HEK293T (cell line): Measurements from ENCODE around the gene UVRAG.

Experiments used
- CTCF ChIA-PET: fragments of 350-600 bp; formaldehyde crosslinking; extraction: SDS; loops from one replicate; lab custom pipeline; 2021; ENCODE audit warnings: antibody characterized with exemption, inconsistent platforms; lab: Yijun Ruan, JAX
- POLR2A ChIA-PET: fragments of 350-600 bp; formaldehyde crosslinking; extraction: SDS; loops from one replicate; lab custom pipeline; 2020; ENCODE audit warnings: antibody characterized with exemption, inconsistent platforms; lab: Yijun Ruan, JAX
- DNase-seq: peaks from one replicate; pipeline ENCODE4 v3.0.0; 2012; ENCODE audit warnings: mixed read lengths; ENCODE audit errors: extremely low spot score
- ARNT ChIP-seq: fragments of 450-650 bp; IDR thresholded peaks from 2 replicates; pipeline ENCODE4 v1.6.1; 2017; ENCODE audit warnings: mild to moderate bottlenecking
- BHLHE40 ChIP-seq: fragments of 450-650 bp; IDR thresholded peaks from 2 replicates; pipeline ENCODE4 v1.6.1; 2016; ENCODE audit warnings: mild to moderate bottlenecking, moderate library complexity, borderline replicate concordance
- CTBP1 ChIP-seq: fragments of 450-650 bp; IDR thresholded peaks from 2 replicates; pipeline ENCODE4 v1.6.1; 2016; ENCODE audit warnings: borderline replicate concordance
- ELF4 ChIP-seq: fragments of 450-650 bp; IDR thresholded peaks from 2 replicates; pipeline ENCODE4 v1.6.1; 2017; ENCODE audit warnings: antibody characterized with exemption
- FOXA1 ChIP-seq: fragments of 450-650 bp; IDR thresholded peaks from 2 replicates; pipeline ENCODE4 v1.6.1; 2016; ENCODE audit warnings: mild to moderate bottlenecking
- FOXK2 ChIP-seq: fragments of 450-650 bp; IDR thresholded peaks from 2 replicates; pipeline ENCODE4 v1.6.1; 2016; ENCODE audit warnings: mild to moderate bottlenecking
- FOXM1 ChIP-seq: fragments of 450-650 bp; IDR thresholded peaks from 2 replicates; pipeline ENCODE4 v1.6.1; 2017; ENCODE audit warnings: mild to moderate bottlenecking, borderline replicate concordance
- HDGF ChIP-seq: fragments of 450-650 bp; IDR thresholded peaks from 2 replicates; pipeline ENCODE4 v1.6.1; 2017; ENCODE audit warnings: antibody characterized with exemption, borderline replicate concordance
- L3MBTL2 ChIP-seq: fragments of 450-650 bp; conservative IDR thresholded peaks from 2 replicates; pipeline ENCODE4 v1.6.1; 2016; ENCODE audit warnings: mild to moderate bottlenecking
- LEF1 ChIP-seq: fragments of 450-650 bp; IDR thresholded peaks from 2 replicates; pipeline ENCODE4 v1.6.1; 2017; ENCODE audit warnings: mild to moderate bottlenecking, borderline replicate concordance
- NFRKB ChIP-seq: fragments of 450-650 bp; IDR thresholded peaks from 2 replicates; pipeline ENCODE4 v1.6.1; 2016; ENCODE audit warnings: mild to moderate bottlenecking, moderate library complexity
- SP1 ChIP-seq: fragments of 450-650 bp; IDR thresholded peaks from 2 replicates; pipeline ENCODE4 v1.6.1; 2017
- SUZ12 ChIP-seq: fragments of 450-650 bp; IDR thresholded peaks from 2 replicates; pipeline ENCODE4 v1.6.1; 2016; ENCODE audit warnings: mild to moderate bottlenecking
- TARDBP ChIP-seq: fragments of 450-650 bp; IDR thresholded peaks from 2 replicates; pipeline ENCODE4 v1.6.1; 2016
- ZNF384 ChIP-seq: fragments of 450-650 bp; IDR thresholded peaks from 2 replicates; pipeline ENCODE4 v1.6.1; 2016
- TF ChIP-seq, protein P1 (sequence below): fragments of 450-650 bp; IDR thresholded peaks from 2 replicates; pipeline ENCODE4 v1.6.1; 2016

UVRAG gene

DNA sequence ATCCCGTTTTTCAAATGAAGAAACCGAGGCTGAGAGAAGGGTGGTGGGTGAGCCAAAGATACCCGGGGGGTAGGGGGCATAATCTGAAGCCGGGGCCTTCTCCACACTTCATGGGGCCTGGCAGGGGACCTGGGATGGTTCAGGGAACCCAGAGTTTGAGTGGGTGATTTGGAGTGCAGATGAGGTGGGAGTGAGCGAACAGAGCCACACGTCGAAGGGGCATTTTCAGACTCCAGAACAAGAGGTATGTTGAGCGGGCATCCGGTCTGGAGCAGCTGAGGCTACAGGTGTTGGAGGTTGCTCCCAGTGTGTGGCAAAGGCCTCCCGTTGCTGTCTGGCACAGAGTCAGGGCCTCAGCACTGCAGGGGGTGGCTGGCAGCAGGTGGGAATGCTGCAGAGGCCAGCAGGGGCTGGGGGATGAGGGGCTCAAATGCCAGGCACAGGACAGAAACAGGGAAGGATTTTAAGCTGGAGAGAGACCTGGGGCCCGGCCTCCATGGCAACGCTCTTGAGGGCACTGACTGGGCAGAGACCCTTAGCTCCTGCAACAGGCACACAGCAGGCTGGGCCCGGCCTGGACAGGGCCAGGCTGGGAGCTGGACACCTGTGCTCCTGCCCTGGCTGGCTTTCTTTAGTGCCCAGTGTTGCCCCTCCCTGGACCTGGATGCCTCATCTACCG is 345.1 kb downstream of the UVRAG start:
- POLR2A ChIA-PET = no interaction called here
- TF ChIP-seq BHLHE40 (no peak), ZNF384 (no peak), FOXK2 (no peak), SUZ12 (no peak), SP1 (no peak), FOXA1 (no peak), ARNT (no peak), CTBP1 (no peak), L3MBTL2 (no peak), FOXM1 (no peak), LEF1 (no peak), NFRKB (no peak)
- TF ChIP-seq, protein P1, sequence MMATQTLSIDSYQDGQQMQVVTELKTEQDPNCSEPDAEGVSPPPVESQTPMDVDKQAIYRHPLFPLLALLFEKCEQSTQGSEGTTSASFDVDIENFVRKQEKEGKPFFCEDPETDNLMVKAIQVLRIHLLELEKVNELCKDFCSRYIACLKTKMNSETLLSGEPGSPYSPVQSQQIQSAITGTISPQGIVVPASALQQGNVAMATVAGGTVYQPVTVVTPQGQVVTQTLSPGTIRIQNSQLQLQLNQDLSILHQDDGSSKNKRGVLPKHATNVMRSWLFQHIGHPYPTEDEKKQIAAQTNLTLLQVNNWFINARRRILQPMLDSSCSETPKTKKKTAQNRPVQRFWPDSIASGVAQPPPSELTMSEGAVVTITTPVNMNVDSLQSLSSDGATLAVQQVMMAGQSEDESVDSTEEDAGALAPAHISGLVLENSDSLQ = no peak
- no peak for DNase-seq
- CTCF ChIA-PET = interaction anchor here (1.0 kb wide), 1 partner anchor 8 kb away, joined by 4 read pairs; no protein-coding TSS in a partner anchor

DNA sequence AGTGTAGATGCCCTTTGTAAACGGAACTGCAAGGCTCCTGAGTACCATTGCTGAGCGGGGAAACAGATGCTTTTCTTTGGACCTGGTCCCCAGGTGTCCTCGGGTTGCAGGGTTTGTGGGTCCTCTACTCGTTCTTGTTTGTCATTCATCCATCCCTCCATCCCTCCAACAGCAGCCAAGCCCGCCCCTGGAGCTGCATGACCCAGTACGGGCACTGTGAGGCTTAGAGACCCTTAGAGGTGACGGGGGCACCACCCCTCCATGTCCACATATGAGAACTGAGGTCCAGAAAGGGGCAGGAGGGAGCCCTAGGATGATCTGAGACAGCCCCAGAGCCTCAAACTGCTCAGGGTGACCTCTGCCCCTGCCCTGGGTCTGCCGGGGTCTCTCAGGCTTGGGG is 345.8 kb downstream of the UVRAG start:
- POLR2A ChIA-PET = no interaction called here
- CTCF ChIA-PET = interaction anchor here (1.0 kb wide), 1 partner anchor 9 kb away, joined by 4 read pairs; no protein-coding TSS in a partner anchor
- TF ChIP-seq, protein P1 = no peak
- no peak for TF ChIP-seq NFRKB
- no peak for TF ChIP-seq TARDBP
- TF ChIP-seq FOXA1 = no peak
- no peak for TF ChIP-seq FOXM1
- TF ChIP-seq L3MBTL2 = no peak
- no peak for TF ChIP-seq LEF1
- TF ChIP-seq ELF4 = no peak
- TF ChIP-seq HDGF = no peak
- no peak for TF ChIP-seq FOXK2
- no peak for DNase-seq

DNA sequence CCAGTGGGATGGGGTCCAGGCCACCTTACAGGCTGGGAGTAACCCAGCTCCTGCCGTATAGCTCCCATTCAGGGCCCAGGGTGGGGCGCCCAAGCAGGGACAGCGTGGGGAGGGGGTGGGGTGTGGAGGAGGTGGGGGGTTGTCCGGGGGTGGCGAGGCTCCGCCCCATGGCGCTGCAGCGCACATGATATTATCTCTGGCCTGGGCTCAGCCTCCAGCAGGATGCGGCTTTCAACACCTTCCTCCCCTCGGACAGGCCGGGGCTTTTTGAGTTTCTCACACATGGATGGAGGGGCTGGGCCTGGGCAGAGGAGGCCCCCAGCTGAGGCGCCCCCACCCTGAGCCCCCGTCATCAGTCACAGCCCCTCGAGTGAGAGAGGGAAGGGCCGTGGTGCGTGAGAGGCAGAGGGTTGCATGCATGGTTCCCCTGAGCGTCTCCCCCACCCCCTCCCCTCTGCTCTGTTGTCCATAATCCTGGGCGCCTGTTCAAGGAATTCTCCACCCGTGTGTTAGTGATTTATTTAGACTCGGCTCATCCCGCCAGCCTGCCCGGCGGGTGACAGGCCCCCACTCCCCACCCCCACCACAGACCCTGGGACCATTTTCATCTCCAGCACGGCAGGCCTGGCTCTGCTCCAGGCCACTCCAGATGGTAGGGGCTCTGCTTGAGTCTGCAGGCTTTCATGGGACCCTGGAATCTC is 346.4 kb downstream of the UVRAG start:
- ChIA-PET POLR2A (no interaction called here), CTCF (interaction anchor here (1.5 kb wide), 1 partner anchor 9 kb away, joined by 4 read pairs; no protein-coding TSS in a partner anchor)
- DNase-seq = no peak
- TF ChIP-seq CTBP1 (no peak), HDGF (no peak), FOXM1 (no peak), ELF4 (no peak), LEF1 (no peak), SP1 (no peak), L3MBTL2 (no peak), SUZ12 (no peak)
- TF ChIP-seq, protein P1 = no peak

DNA sequence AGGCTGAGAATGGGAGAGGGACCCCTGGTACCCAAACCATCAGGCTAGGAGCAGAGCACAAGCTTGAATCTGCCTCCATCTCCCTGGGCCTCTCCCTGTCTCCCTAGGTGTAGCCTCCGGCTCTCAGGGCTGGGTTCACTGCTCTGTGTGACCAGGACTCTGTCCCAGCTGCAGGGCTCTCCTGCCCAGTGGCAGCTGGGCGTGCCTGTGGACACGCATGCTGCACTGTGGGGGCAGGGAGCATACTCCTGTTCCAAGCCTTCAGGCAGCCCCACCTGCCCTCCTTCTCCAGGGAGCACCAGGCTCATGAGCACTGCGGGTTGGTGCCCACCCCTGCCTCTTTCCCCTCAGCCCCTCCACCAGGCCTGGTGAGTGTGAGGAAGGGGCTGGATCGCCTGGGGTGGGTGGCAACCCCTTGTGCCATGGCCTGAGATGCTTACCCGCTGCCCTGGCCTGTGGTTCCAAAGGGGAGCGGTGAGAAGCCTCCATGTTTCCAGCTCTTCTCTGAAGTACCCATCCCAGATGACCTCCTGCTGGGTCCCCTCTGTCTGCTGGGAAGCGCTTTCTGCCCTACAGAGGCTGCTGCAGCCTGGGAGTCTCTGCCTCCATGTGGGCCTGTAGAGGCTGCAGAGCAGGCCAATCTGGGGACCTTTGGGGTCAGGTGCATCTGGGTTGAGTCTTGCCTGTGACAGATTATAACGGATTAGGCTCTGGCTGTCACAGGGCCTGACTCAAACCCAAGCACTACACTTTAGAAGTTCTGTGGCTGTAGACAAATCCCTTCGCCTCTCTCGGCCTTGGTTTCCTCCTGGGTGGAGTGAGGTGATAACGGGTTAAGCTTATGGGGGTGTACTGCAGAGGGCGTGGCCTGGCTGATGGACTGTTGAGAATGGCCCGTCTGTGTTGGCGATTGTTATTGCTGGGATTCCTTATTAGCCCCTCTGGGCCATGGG is 347.6 kb downstream of the UVRAG start:
- POLR2A ChIA-PET = interaction anchor here (0.9 kb wide), 1 partner anchor 46 kb away, joined by 3 read pairs; no protein-coding TSS in a partner anchor
- TF ChIP-seq SP1 (no peak), LEF1 (no peak), SUZ12 (no peak), L3MBTL2 (no peak)
- DNase-seq = no peak
- CTCF ChIA-PET = interaction anchor here (1.5 kb wide), 1 partner anchor 10 kb away, joined by 4 read pairs; no protein-coding TSS in a partner anchor

DNA sequence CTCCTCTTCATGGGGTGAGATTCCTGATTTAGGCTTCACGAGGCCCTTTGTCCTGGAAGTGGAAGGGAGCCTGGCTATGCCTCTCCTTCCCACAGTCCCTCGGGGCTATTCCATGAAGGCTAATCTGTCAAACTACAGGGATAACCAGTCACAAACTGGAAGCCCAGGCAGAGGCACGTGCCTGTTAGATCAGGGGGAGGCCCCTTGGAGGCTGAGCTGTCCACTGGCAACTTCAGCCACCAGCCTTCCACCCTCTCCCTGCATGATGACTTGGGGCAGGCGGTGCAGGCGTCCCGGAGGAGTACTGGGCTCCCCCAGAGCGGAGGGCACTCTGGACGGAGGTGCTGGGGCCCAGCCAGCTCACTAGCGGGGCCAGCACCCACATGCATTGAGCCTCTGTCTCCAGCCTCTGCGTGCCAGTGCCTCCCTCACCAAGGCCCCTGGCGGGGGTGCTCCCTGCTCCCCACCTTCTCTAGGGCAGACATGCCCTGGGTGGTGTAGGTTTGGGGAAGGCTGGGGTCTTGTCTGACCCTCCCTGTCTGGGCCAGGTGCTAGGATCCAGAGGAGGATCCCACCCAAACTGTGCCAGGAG is 348.4 kb downstream of the UVRAG start:
- TF ChIP-seq BHLHE40 (no peak), TARDBP (no peak), LEF1 (no peak), L3MBTL2 (no peak), ELF4 (no peak), FOXK2 (no peak)
- TF ChIP-seq, protein P1 = no peak
- ChIA-PET POLR2A (no interaction called here), CTCF (interaction anchor here (1.5 kb wide), 1 partner anchor 11 kb away, joined by 4 read pairs; no protein-coding TSS in a partner anchor)
- DNase-seq = no peak
